ENCODE results near the gene TMEM72.

TMEM72 gene

GRCh38 chr10:44933451-44934321 is 22.5 kb downstream of the TMEM72 start:
- no peak overlapping the region for H3K27ac ChIP-seq (ENCODE audit: low read depth, low read length)
- H3K27me3 ChIP-seq (ENCODE audit: control insufficient read depth in 1 of 2, insufficient read depth in 2 of 2, low read length in 2 of 2): no peaks in the 10 kb centered on the region
- H3K36me3 ChIP-seq (ENCODE audit: control insufficient read depth in 1 of 2, insufficient read depth in 2 of 2, low read length in 2 of 2): no peaks in the 10 kb centered on the region
- peaks cover 11 to 13% of the 10 kb centered on the region in 2 donors for H3K4me1 ChIP-seq (ENCODE audit: control insufficient read depth in 1 of 2, insufficient read depth in 2 of 2, low read length in 2 of 2)
- no peak overlapping the region for H3K9ac ChIP-seq (ENCODE audit: low read depth in 1 of 2, low read length in 2 of 2)
- no peak overlapping the region for H3K4me3 ChIP-seq (ENCODE audit: low read depth in 1 of 2, low read length in 2 of 2)
- no peaks in the 10 kb centered on the region for H3K9me3 ChIP-seq (ENCODE audit: control insufficient read depth in 1 of 2, low read length in 2 of 2)

GRCh38 chr10:44934416-44935200 is 23.5 kb downstream of the TMEM72 start:
- no peak overlapping the region for H3K9ac ChIP-seq (ENCODE audit: low read depth in 1 of 2, low read length in 2 of 2)
- H3K4me1 ChIP-seq (ENCODE audit: control insufficient read depth in 1 of 2, insufficient read depth in 2 of 2, low read length in 2 of 2): peaks cover 11 to 13% of the 10 kb centered on the region in 2 donors

GRCh38 chr10:44935201-44935965 is 24.2 kb downstream of the TMEM72 start:
- H3K36me3 ChIP-seq (ENCODE audit: control insufficient read depth in 1 of 2, insufficient read depth in 2 of 2, low read length in 2 of 2): no peaks in the 10 kb centered on the region
- no peaks in the 10 kb centered on the region for H3K27me3 ChIP-seq (ENCODE audit: control insufficient read depth in 1 of 2, insufficient read depth in 2 of 2, low read length in 2 of 2)
- no peak overlapping the region for H3K9ac ChIP-seq (ENCODE audit: low read depth in 1 of 2, low read length in 2 of 2)
- H3K4me3 ChIP-seq (ENCODE audit: low read depth in 1 of 2, low read length in 2 of 2): no peak overlapping the region
- H3K4me1 ChIP-seq (ENCODE audit: control insufficient read depth in 1 of 2, insufficient read depth in 2 of 2, low read length in 2 of 2): peaks cover 11 to 16% of the 10 kb centered on the region in 2 donors
- no peak overlapping the region for H3K27ac ChIP-seq (ENCODE audit: low read depth, low read length)
- no peaks in the 10 kb centered on the region for H3K9me3 ChIP-seq (ENCODE audit: control insufficient read depth in 1 of 2, low read length in 2 of 2)

More at GRCh38 chr10:44934416-44935200, 23.5 kb downstream of the TMEM72 start:
- no peak overlapping the region for H3K4me3 ChIP-seq (ENCODE audit: low read depth in 1 of 2, low read length in 2 of 2)
- H3K36me3 ChIP-seq (ENCODE audit: control insufficient read depth in 1 of 2, insufficient read depth in 2 of 2, low read length in 2 of 2): no peaks in the 10 kb centered on the region
- no peaks in the 10 kb centered on the region for H3K9me3 ChIP-seq (ENCODE audit: control insufficient read depth in 1 of 2, low read length in 2 of 2)
- no peak overlapping the region for H3K27ac ChIP-seq (ENCODE audit: low read depth, low read length)
- H3K27me3 ChIP-seq (ENCODE audit: control insufficient read depth in 1 of 2, insufficient read depth in 2 of 2, low read length in 2 of 2): no peaks in the 10 kb centered on the region

GRCh38 chr10:44935966-44936295 is 24.8 kb downstream of the TMEM72 start:
- Histone ChIP-seq H3K9ac (ENCODE audit: low read depth in 1 of 2, low read length in 2 of 2) (no peak overlapping the region), H3K4me3 (ENCODE audit: low read depth in 1 of 2, low read length in 2 of 2) (no peak overlapping the region), H3K9me3 (ENCODE audit: control insufficient read depth in 1 of 2, low read length in 2 of 2) (no peaks in the 10 kb centered on the region), H3K36me3 (ENCODE audit: control insufficient read depth in 1 of 2, insufficient read depth in 2 of 2, low read length in 2 of 2) (no peaks in the 10 kb centered on the region), H3K27me3 (ENCODE audit: control insufficient read depth in 1 of 2, insufficient read depth in 2 of 2, low read length in 2 of 2) (no peaks in the 10 kb centered on the region), H3K4me1 (ENCODE audit: control insufficient read depth in 1 of 2, insufficient read depth in 2 of 2, low read length in 2 of 2) (peaks cover 11 to 16% of the 10 kb centered on the region in 2 donors), H3K27ac (ENCODE audit: low read depth, low read length) (no peak overlapping the region)

GRCh38 chr10:44936314-44936975 is 25.3 kb downstream of the TMEM72 start:
- no peaks in the 10 kb centered on the region for H3K9me3 ChIP-seq (ENCODE audit: control insufficient read depth in 1 of 2, low read length in 2 of 2)
- no peak overlapping the region for H3K27ac ChIP-seq (ENCODE audit: low read depth, low read length)
- peaks cover 11 to 16% of the 10 kb centered on the region in 2 donors for H3K4me1 ChIP-seq (ENCODE audit: control insufficient read depth in 1 of 2, insufficient read depth in 2 of 2, low read length in 2 of 2)
- H3K9ac ChIP-seq (ENCODE audit: low read depth in 1 of 2, low read length in 2 of 2): no peak overlapping the region
- H3K4me3 ChIP-seq (ENCODE audit: low read depth in 1 of 2, low read length in 2 of 2): no peak overlapping the region
- H3K27me3 ChIP-seq (ENCODE audit: control insufficient read depth in 1 of 2, insufficient read depth in 2 of 2, low read length in 2 of 2): no peaks in the 10 kb centered on the region
- no peaks in the 10 kb centered on the region for H3K36me3 ChIP-seq (ENCODE audit: control insufficient read depth in 1 of 2, insufficient read depth in 2 of 2, low read length in 2 of 2)

- Histone ChIP-seq H3K4me1 (ENCODE audit: control insufficient read depth in 1 of 2, insufficient read depth in 2 of 2, low read length in 2 of 2) (peaks cover 11 to 16% of the 10 kb centered on the region in 2 donors), H3K9me3 (ENCODE audit: control insufficient read depth in 1 of 2, low read length in 2 of 2) (no peaks in the 10 kb centered on the region), H3K36me3 (ENCODE audit: control insufficient read depth in 1 of 2, insufficient read depth in 2 of 2, low read length in 2 of 2) (no peaks in the 10 kb centered on the region), H3K27me3 (ENCODE audit: control insufficient read depth in 1 of 2, insufficient read depth in 2 of 2, low read length in 2 of 2) (no peaks in the 10 kb centered on the region), H3K27ac (ENCODE audit: low read depth, low read length) (no peak overlapping the region), H3K4me3 (ENCODE audit: low read depth in 1 of 2, low read length in 2 of 2) (no peak overlapping the region), H3K9ac (ENCODE audit: low read depth in 1 of 2, low read length in 2 of 2) (no peak overlapping the region)
Observed at GRCh38 chr10:44937196-44938005, 26.3 kb downstream of the TMEM72 start.

- Histone ChIP-seq H3K4me3 (ENCODE audit: low read depth in 1 of 2, low read length in 2 of 2) (no peak overlapping the region), H3K4me1 (ENCODE audit: control insufficient read depth in 1 of 2, insufficient read depth in 2 of 2, low read length in 2 of 2) (peaks cover 4 to 9% of the 10 kb centered on the region in 2 donors), H3K9me3 (ENCODE audit: control insufficient read depth in 1 of 2, low read length in 2 of 2) (no peaks in the 10 kb centered on the region), H3K27me3 (ENCODE audit: control insufficient read depth in 1 of 2, insufficient read depth in 2 of 2, low read length in 2 of 2) (no peaks in the 10 kb centered on the region), H3K27ac (ENCODE audit: low read depth, low read length) (no peak overlapping the region), H3K9ac (ENCODE audit: low read depth in 1 of 2, low read length in 2 of 2) (no peak overlapping the region), H3K36me3 (ENCODE audit: control insufficient read depth in 1 of 2, insufficient read depth in 2 of 2, low read length in 2 of 2) (no peaks in the 10 kb centered on the region)
Observed at GRCh38 chr10:44938956-44939355, 27.8 kb downstream of the TMEM72 start.

GRCh38 chr10:44939691-44940401 is 28.7 kb downstream of the TMEM72 start:
- peaks cover 4 to 9% of the 10 kb centered on the region in 2 donors for H3K4me1 ChIP-seq (ENCODE audit: control insufficient read depth in 1 of 2, insufficient read depth in 2 of 2, low read length in 2 of 2)
- no peak overlapping the region for H3K9ac ChIP-seq (ENCODE audit: low read depth in 1 of 2, low read length in 2 of 2)
- no peak overlapping the region for H3K27ac ChIP-seq (ENCODE audit: low read depth, low read length)
- H3K9me3 ChIP-seq (ENCODE audit: control insufficient read depth in 1 of 2, low read length in 2 of 2): peaks cover 0 to 7% of the 10 kb centered on the region in 2 donors
- H3K27me3 ChIP-seq (ENCODE audit: control insufficient read depth in 1 of 2, insufficient read depth in 2 of 2, low read length in 2 of 2): no peaks in the 10 kb centered on the region
- no peak overlapping the region for H3K4me3 ChIP-seq (ENCODE audit: low read depth in 1 of 2, low read length in 2 of 2)
- no peaks in the 10 kb centered on the region for H3K36me3 ChIP-seq (ENCODE audit: control insufficient read depth in 1 of 2, insufficient read depth in 2 of 2, low read length in 2 of 2)

GRCh38 chr10:44944354-44944753 is 33.2 kb downstream of the TMEM72 start:
- H3K4me1 ChIP-seq (ENCODE audit: control insufficient read depth in 1 of 2, insufficient read depth in 2 of 2, low read length in 2 of 2): peaks cover 19% of the 10 kb centered on the region in 2 donors
- no peak overlapping the region for H3K27ac ChIP-seq (ENCODE audit: low read depth, low read length)
- H3K4me3 ChIP-seq (ENCODE audit: low read depth in 1 of 2, low read length in 2 of 2): no peak overlapping the region
- no peaks in the 10 kb centered on the region for H3K27me3 ChIP-seq (ENCODE audit: control insufficient read depth in 1 of 2, insufficient read depth in 2 of 2, low read length in 2 of 2)
- H3K9me3 ChIP-seq (ENCODE audit: control insufficient read depth in 1 of 2, low read length in 2 of 2): peaks cover 0 to 7% of the 10 kb centered on the region in 2 donors
- H3K9ac ChIP-seq (ENCODE audit: low read depth in 1 of 2, low read length in 2 of 2): no peak overlapping the region
- H3K36me3 ChIP-seq (ENCODE audit: control insufficient read depth in 1 of 2, insufficient read depth in 2 of 2, low read length in 2 of 2): no peaks in the 10 kb centered on the region
